Measurements from ENCODE around the gene FAM174C.
A peak's percentile ranks its signal among the peaks of the same experiment; 100 is the strongest.
"Not testable (repeated sequence)": the region's sequence is repeated elsewhere in the genome, so short reads cannot be mapped to it uniquely, and the experiment has no call there.

The FAM174C gene

DNA sequence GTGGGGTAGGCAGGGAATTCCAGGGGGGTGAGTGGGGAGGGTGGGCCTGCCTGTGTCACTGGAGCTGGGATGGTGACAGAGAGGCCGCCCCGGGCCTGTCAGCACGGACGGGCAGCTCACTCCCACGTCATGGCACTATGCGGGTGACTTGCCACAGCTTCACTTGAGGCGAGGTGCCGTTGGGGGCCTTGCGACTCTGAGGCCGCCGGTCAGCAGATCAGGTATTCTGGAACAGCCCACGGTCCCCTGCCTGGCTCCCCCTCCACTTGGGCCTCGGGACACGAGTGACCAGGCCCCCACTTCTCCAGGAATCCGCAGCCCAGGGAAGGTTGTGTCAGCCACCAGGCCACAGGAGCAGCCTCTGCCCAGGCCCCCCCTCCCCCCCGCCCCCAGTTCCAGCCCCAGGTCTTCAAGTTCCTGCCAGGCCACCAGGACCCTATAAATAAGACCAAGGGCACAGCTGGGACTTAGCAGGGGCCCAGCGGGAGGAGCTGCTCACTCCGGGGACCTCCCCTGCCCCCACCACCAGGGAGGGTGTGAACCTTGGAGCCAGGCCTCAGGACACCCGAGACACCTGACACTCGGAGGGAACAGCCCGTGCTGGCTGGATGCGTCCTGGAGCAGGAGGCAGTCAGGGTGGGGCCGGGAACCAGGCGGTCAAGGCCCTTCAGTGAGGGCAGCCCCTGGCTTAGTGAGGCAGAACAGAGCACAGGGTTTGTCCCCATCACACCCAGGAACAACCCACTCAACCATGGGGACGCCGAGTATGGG lies 29.7 kb upstream of the FAM174C start:
- no peaks in the 10 kb centered on the region for H3K9me3 ChIP-seq (ENCODE audit: control insufficient read depth in 5 of 5, low read length in 5 of 5)
- no peaks in the 10 kb centered on the region for H3K36me3 ChIP-seq (ENCODE audit: control insufficient read depth in 5 of 5, insufficient read depth in 5 of 5, low read length in 5 of 5)
- H3K4me1 ChIP-seq (ENCODE audit: control insufficient read depth in 5 of 5, insufficient read depth in 5 of 5, low read length in 5 of 5): peaks cover 0 to 63% (median 61%) of the 10 kb centered on the region in 5 donors
- H3K27ac ChIP-seq (ENCODE audit: low read depth, low read length): peak overlapping the region; percentile 94
- H3K4me3 ChIP-seq (ENCODE audit: low read depth in 1 of 5, low read length in 5 of 5): no peak overlapping the region
- peak overlapping the region in 3 of 5 donors; percentile 30 to 72 (median 55) for H3K9ac ChIP-seq (ENCODE audit: low read length in 5 of 5)
- H3K27me3 ChIP-seq (ENCODE audit: control insufficient read depth in 5 of 5, insufficient read depth in 4 of 5, low read length in 5 of 5): no peaks in the 10 kb centered on the region

DNA sequence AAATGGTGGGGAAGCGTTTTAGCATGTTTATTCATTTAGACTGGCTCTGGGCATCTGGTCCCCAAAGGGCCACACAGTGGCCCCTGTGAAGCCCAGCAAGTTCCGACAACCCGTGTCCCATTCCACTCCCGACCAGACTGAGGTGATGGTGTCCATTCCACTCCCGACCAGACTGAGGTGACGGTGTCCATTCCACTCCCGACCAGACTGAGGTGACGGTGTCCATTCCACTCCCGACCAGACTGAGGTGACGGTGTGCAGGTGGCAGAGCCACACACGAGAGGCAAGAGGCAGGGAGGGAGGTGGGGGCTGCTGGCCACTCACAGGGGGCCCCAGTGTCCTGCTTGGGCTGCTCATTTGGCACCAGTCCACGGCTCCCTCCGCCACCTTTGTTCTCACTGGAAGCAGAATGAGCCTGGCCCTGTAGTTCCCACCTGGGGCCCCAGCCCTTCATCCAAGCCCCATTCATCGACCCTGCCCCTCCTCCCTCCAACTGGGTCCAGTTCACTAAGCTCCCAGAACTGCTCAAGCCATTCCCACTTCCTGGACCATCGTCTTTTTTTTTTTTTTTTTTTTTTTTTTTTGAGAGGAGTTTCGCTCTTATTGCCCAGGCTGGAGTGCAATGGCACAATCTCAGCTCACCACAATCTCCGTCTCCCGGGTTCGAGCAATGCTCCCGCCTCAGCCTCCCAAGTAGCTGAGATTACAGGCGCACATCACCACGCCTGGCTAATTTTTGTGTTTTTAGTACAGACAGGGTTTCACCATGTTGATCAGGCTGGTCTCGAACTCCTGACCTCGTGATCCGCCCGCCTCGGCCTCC lies 28.9 kb upstream of the FAM174C start:
- peak overlapping the region; percentile 41 for H3K27ac ChIP-seq (ENCODE audit: low read depth, low read length)
- H3K27me3 ChIP-seq (ENCODE audit: control insufficient read depth in 5 of 5, insufficient read depth in 4 of 5, low read length in 5 of 5); H3K4me3 ChIP-seq (ENCODE audit: low read depth in 1 of 5, low read length in 5 of 5); H3K9me3 ChIP-seq (ENCODE audit: control insufficient read depth in 5 of 5, low read length in 5 of 5); H3K36me3 ChIP-seq (ENCODE audit: control insufficient read depth in 5 of 5, insufficient read depth in 5 of 5, low read length in 5 of 5): not testable (repeated sequence)
- peak overlapping the region in 1 of 5 donors; percentile 30 for H3K9ac ChIP-seq (ENCODE audit: low read length in 5 of 5)
- peaks cover 2 to 60% (median 56%) of the 10 kb centered on the region in 5 donors for H3K4me1 ChIP-seq (ENCODE audit: control insufficient read depth in 5 of 5, insufficient read depth in 5 of 5, low read length in 5 of 5)

DNA sequence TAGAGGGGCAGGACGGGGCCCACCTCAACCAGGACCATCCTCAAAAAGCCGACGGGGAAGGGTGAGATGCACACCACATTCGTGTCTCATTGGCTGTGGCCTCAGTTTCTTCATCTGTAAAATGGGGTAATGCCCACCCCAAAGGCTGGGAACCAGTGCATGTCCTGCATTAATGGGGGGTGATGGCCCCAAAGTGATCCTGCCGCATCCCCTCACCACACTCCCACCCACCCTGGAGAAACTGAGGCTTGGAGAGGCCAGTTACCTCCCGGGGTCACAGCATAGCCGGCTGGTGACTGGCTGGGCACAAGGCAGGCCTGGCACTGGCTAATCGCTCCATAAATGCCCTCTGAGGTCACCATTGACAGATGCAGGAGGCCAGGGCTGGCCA lies 27.6 kb upstream of the FAM174C start:
- Histone ChIP-seq H3K4me1 (ENCODE audit: control insufficient read depth in 5 of 5, insufficient read depth in 5 of 5, low read length in 5 of 5) (peaks cover 2 to 57% (median 53%) of the 10 kb centered on the region in 5 donors), H3K9me3 (ENCODE audit: control insufficient read depth in 5 of 5, low read length in 5 of 5) (no peaks in the 10 kb centered on the region), H3K27ac (ENCODE audit: low read depth, low read length) (peak overlapping the region; percentile 93), H3K9ac (ENCODE audit: low read length in 5 of 5) (peak overlapping the region in 3 of 5 donors; percentile 59 to 84 (median 69)), H3K4me3 (ENCODE audit: low read depth in 1 of 5, low read length in 5 of 5) (peak overlapping the region in 4 of 5 donors; percentile 42 to 80 (median 62)), H3K27me3 (ENCODE audit: control insufficient read depth in 5 of 5, insufficient read depth in 4 of 5, low read length in 5 of 5) (no peaks in the 10 kb centered on the region), H3K36me3 (ENCODE audit: control insufficient read depth in 5 of 5, insufficient read depth in 5 of 5, low read length in 5 of 5) (peaks cover 0 to 8% (median 6%) of the 10 kb centered on the region in 5 donors)

DNA sequence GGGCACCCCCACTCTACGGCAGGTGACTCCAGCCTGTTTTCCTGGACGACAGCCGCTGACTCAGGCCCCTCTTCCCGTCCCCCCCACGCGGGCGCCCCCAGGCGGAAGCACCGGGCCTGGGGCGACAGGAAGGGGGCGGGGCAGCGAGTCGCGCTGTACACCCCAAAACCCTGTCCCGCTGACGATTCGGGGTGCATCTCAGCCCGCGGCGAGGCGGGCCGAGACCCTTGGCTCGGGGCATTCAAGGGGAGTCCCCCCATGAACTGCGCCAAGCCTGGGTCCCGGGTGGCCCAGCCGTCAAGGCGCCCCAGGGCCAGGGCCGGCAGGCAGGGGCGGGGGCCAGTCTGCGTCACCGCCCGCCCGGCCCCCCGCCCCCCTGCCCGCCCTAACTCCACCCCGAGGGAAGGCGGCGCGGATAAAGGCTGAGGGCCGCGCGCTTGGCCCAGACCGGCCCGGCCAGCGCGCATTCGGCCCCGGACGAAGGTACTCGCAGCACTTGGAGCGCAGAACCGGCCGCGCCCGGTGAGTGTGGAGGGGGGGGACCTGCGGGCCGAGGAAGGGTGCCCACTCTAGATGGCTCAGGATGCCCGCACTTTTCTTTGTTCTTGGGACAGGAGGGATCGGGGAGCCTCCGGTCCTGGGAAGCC lies 27.1 kb upstream of the FAM174C start, which contains the start of gene MIDN:
Gene MIDN (plus strand): TSS at position 445 of the 647 bp plus-strand sequence. CDS start 1,714 bp downstream, outside the sequence.
- H3K9me3 ChIP-seq (ENCODE audit: control insufficient read depth in 5 of 5, low read length in 5 of 5): no peaks in the 10 kb centered on the region
- H3K27ac ChIP-seq (ENCODE audit: low read depth, low read length): peak within 1 kb of the TSS; percentile 93
- peak within 1 kb of the TSS in 4 of 5 donors; percentile 71 to 84 (median 80) for H3K9ac ChIP-seq (ENCODE audit: low read length in 5 of 5)
- H3K4me3 ChIP-seq (ENCODE audit: low read depth in 1 of 5, low read length in 5 of 5): peak within 1 kb of the TSS in 4 of 5 donors; percentile 63 to 80 (median 70)
- no peaks in the 10 kb centered on the region for H3K27me3 ChIP-seq (ENCODE audit: control insufficient read depth in 5 of 5, insufficient read depth in 4 of 5, low read length in 5 of 5)
- H3K36me3 ChIP-seq (ENCODE audit: control insufficient read depth in 5 of 5, insufficient read depth in 5 of 5, low read length in 5 of 5): peaks cover 0 to 8% (median 6%) of the 10 kb centered on the region in 5 donors
- peaks cover 2 to 55% (median 49%) of the 10 kb centered on the region in 5 donors for H3K4me1 ChIP-seq (ENCODE audit: control insufficient read depth in 5 of 5, insufficient read depth in 5 of 5, low read length in 5 of 5)

DNA sequence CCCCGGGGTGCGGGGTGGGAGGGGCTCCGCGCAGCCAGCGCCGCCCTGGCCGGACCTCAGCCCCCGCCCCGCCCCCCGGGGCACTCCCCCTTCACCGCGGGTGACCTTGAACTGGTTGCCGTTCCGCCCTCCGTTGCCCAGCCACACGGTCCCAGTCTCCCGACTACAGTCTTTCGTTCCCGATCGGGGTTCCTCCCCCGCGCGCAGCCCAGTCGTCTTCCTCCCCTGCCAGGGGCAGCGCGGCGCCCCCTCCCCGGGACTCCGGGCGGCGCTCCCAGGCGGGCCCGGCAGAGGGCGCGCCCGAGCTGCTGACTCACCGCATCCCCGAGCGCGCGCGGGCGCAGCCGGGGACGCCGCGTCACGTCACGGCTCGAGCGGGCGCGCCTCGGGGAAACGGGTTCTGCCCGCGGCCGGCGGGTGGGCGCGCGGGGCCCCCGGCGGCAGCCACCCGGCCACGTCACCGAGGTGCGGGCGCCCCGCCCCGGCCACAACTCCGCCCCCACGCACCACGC lies 26.5 kb upstream of the FAM174C start:
- peak overlapping the region in 4 of 5 donors; percentile 71 to 83 (median 76) for H3K9ac ChIP-seq (ENCODE audit: low read length in 5 of 5)
- peaks cover 2 to 55% (median 49%) of the 10 kb centered on the region in 5 donors for H3K4me1 ChIP-seq (ENCODE audit: control insufficient read depth in 5 of 5, insufficient read depth in 5 of 5, low read length in 5 of 5)
- no peaks in the 10 kb centered on the region for H3K27me3 ChIP-seq (ENCODE audit: control insufficient read depth in 5 of 5, insufficient read depth in 4 of 5, low read length in 5 of 5)
- peak overlapping the region; percentile 93 for H3K27ac ChIP-seq (ENCODE audit: low read depth, low read length)
- H3K36me3 ChIP-seq (ENCODE audit: control insufficient read depth in 5 of 5, insufficient read depth in 5 of 5, low read length in 5 of 5): peaks cover 0 to 11% (median 6%) of the 10 kb centered on the region in 5 donors
- H3K4me3 ChIP-seq (ENCODE audit: low read depth in 1 of 5, low read length in 5 of 5): peak overlapping the region in 4 of 5 donors; percentile 63 to 80 (median 70)
- H3K9me3 ChIP-seq (ENCODE audit: control insufficient read depth in 5 of 5, low read length in 5 of 5): no peaks in the 10 kb centered on the region

DNA sequence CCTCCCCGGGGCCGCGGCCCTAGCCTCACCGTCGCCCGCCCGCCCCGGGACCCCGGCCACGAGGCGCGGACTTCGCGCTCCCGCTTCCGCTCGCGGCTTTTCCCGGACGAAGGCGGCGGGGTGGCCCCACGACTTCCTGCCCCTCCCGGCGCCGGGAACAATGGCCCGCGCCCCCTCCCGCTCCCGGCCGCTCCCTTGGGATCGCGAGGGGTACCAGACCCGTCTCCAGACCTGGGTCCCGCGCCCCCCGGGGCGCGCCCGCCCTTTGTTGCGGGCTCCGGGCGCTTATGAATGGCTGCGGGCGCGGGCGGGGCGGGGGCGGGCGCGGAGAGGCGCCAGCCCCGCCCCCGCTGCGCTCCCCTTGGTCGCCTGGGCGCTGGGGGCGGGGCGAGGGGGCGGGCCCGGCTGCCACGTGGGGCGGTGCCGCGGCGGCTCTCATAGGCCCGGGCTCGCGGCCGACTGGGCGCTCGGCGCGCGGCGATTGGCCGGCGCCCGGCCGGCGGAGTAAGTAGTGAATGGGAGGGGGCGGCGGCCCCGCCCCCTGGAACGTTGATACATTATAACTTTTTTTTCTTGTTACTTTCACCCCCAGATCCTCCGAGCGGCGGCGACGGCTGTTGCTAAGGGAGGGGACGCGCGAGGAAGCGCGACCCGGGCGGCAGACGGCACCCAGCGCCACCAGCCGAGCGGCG lies 25.9 kb upstream of the FAM174C start:
- H3K27ac ChIP-seq (ENCODE audit: low read depth, low read length): peak overlapping the region; percentile 93
- H3K4me3 ChIP-seq (ENCODE audit: low read depth in 1 of 5, low read length in 5 of 5): peak overlapping the region in 4 of 5 donors; percentile 75 to 86 (median 78)
- no peaks in the 10 kb centered on the region for H3K9me3 ChIP-seq (ENCODE audit: control insufficient read depth in 5 of 5, low read length in 5 of 5)
- H3K4me1 ChIP-seq (ENCODE audit: control insufficient read depth in 5 of 5, insufficient read depth in 5 of 5, low read length in 5 of 5): peaks cover 2 to 55% (median 49%) of the 10 kb centered on the region in 5 donors
- H3K36me3 ChIP-seq (ENCODE audit: control insufficient read depth in 5 of 5, insufficient read depth in 5 of 5, low read length in 5 of 5): peaks cover 0 to 17% (median 11%) of the 10 kb centered on the region in 5 donors
- no peaks in the 10 kb centered on the region for H3K27me3 ChIP-seq (ENCODE audit: control insufficient read depth in 5 of 5, insufficient read depth in 4 of 5, low read length in 5 of 5)
- H3K9ac ChIP-seq (ENCODE audit: low read length in 5 of 5): peak overlapping the region in 4 of 5 donors; percentile 37 to 84 (median 79)

DNA sequence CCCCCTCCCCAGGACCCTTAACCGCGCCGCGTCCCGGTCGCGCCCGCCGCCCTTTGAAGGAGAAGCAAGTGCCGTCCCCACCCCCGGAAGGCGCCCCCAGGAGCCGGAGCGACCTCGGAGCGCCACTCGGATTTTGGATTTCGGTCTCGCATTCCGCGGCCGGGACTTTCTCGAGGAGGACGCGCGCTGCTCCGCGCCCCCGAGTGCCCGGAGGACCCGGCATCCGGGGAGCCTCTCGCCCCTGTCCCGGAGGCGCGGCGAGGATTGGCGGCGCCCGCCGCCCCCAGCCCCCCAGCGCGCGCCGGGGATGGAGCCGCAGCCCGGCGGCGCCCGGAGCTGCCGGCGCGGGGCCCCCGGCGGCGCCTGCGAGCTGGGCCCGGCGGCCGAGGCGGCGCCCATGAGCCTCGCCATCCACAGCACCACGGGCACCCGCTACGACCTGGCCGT lies 25.3 kb upstream of the FAM174C start:
- peak overlapping the region; percentile 72 for H3K27ac ChIP-seq (ENCODE audit: low read depth, low read length)
- H3K4me1 ChIP-seq (ENCODE audit: control insufficient read depth in 5 of 5, insufficient read depth in 5 of 5, low read length in 5 of 5): peaks cover 2 to 55% (median 49%) of the 10 kb centered on the region in 5 donors
- H3K36me3 ChIP-seq (ENCODE audit: control insufficient read depth in 5 of 5, insufficient read depth in 5 of 5, low read length in 5 of 5): peaks cover 0 to 22% (median 17%) of the 10 kb centered on the region in 5 donors
- H3K9me3 ChIP-seq (ENCODE audit: control insufficient read depth in 5 of 5, low read length in 5 of 5): no peaks in the 10 kb centered on the region
- peak overlapping the region in 4 of 5 donors; percentile 37 to 84 (median 78) for H3K9ac ChIP-seq (ENCODE audit: low read length in 5 of 5)
- no peaks in the 10 kb centered on the region for H3K27me3 ChIP-seq (ENCODE audit: control insufficient read depth in 5 of 5, insufficient read depth in 4 of 5, low read length in 5 of 5)
- peak overlapping the region in 4 of 5 donors; percentile 75 to 86 (median 78) for H3K4me3 ChIP-seq (ENCODE audit: low read depth in 1 of 5, low read length in 5 of 5)

DNA sequence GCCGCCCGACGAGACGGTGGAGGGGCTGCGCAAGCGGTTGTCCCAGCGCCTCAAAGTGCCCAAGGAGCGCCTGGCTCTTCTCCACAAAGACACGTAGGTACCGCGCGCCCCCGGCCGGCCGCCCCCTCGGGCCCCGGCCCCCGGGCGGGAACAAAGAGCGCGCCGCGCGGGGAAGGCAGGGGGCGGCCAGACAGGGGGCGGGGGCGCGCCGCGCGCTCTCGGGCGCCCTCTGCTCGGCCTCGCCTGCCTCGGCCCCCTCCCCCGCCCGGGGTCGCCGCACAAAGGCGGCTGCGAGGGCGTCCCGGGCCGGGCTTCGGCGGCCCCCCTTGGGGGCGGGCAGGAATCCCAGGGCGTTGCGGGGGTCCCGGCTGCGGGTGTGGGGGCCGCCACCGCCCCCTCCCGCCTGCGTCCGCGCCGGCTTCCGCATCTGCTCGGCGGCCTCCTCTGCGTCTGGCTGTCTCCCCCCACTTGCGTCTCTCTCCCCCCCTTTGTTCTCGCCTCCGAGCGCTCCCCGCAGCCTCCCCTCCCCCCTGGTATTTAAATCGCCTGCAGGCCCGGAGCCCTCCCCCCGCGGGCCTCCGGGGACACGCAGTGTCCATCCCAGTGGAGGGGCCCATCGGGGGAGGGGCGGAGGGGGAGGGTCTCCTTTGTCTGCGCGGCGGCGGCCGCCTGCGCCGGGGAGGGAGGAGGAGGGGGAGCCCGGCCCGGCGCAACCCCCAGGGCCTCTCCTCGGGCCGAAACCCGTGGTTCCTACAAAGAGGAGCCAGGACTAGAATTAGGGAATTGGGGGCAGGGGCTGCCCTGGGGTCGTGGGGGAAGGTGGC lies 24.7 kb upstream of the FAM174C start:
- Histone ChIP-seq H3K4me3 (ENCODE audit: low read depth in 1 of 5, low read length in 5 of 5) (peak overlapping the region; percentile 35 to 86 (median 77)), H3K4me1 (ENCODE audit: control insufficient read depth in 5 of 5, insufficient read depth in 5 of 5, low read length in 5 of 5) (peaks cover 2 to 55% (median 49%) of the 10 kb centered on the region in 5 donors), H3K36me3 (ENCODE audit: control insufficient read depth in 5 of 5, insufficient read depth in 5 of 5, low read length in 5 of 5) (peaks cover 0 to 29% (median 23%) of the 10 kb centered on the region in 5 donors), H3K9me3 (ENCODE audit: control insufficient read depth in 5 of 5, low read length in 5 of 5) (no peaks in the 10 kb centered on the region), H3K27ac (ENCODE audit: low read depth, low read length) (peak overlapping the region; percentile 97), H3K27me3 (ENCODE audit: control insufficient read depth in 5 of 5, insufficient read depth in 4 of 5, low read length in 5 of 5) (no peaks in the 10 kb centered on the region), H3K9ac (ENCODE audit: low read length in 5 of 5) (peak overlapping the region; percentile 38 to 89 (median 76))
